Measurements from ENCODE around the gene FPGS. TPM values are rescaled to one million over a fixed set of nuclear protein-coding genes. Genes with fewer than 3 reads are reported as not detected.
"Not testable (repeated sequence)": the region's sequence is repeated elsewhere in the genome, so short reads cannot be mapped to it uniquely, and the experiment has no call there.

FPGS gene
- total RNA-seq, 1 donor from 2014 or later = 69.9 TPM

GRCh38 chr9:127844821-127845359 is 42.2 kb downstream of the FPGS start:
- H3K4me3 Mint-ChIP-seq = no peak overlapping the region
- H3K36me3 Mint-ChIP-seq (ENCODE audit: low read depth) = peaks cover 2% of the 10 kb centered on the region
- H3K27ac Mint-ChIP-seq (ENCODE audit: unreplicated experiment) = peak overlapping the region; percentile 50
- no peak for TF ChIP-seq CTCF (conservative IDR thresholded peaks at IDR 0.05)
- DNase-seq (ENCODE audit: low read depth, low spot score) = no peak
- no peaks in the 10 kb centered on the region for H3K4me1 Mint-ChIP-seq
- H3K27me3 Mint-ChIP-seq (ENCODE audit: low read depth) = no peaks in the 10 kb centered on the region
- no peaks in the 10 kb centered on the region for H3K9me3 Mint-ChIP-seq

- H3K27me3 Mint-ChIP-seq (ENCODE audit: low read depth); DNase-seq (ENCODE audit: low read depth, low spot score); H3K27ac Mint-ChIP-seq (ENCODE audit: unreplicated experiment); H3K4me1 Mint-ChIP-seq; H3K9me3 Mint-ChIP-seq; H3K4me3 Mint-ChIP-seq; H3K36me3 Mint-ChIP-seq (ENCODE audit: low read depth): not testable (repeated sequence)
Observed at GRCh38 chr9:127845619-127846018, 42.9 kb downstream of the FPGS start.

- DNase-seq (ENCODE audit: low read depth, low spot score) = no peak
Observed at GRCh38 chr9:127846443-127847177, 43.9 kb downstream of the FPGS start.

GRCh38 chr9:127847178-127847510 is 44.5 kb downstream of the FPGS start:
- TF ChIP-seq CTCF (conservative IDR thresholded peaks at IDR 0.05) = no peak
- no peaks in the 10 kb centered on the region for H3K27me3 Mint-ChIP-seq (ENCODE audit: low read depth)
- peaks cover 2% of the 10 kb centered on the region for H3K36me3 Mint-ChIP-seq (ENCODE audit: low read depth)
- no peak overlapping the region for H3K4me3 Mint-ChIP-seq
- no peaks in the 10 kb centered on the region for H3K9me3 Mint-ChIP-seq
- H3K4me1 Mint-ChIP-seq = no peaks in the 10 kb centered on the region
- DNase-seq (ENCODE audit: low read depth, low spot score) = no peak
- H3K27ac Mint-ChIP-seq (ENCODE audit: unreplicated experiment) = no peak overlapping the region

More at GRCh38 chr9:127846443-127847177, 43.9 kb downstream of the FPGS start:
- no peak for TF ChIP-seq CTCF (conservative IDR thresholded peaks at IDR 0.05)
- peaks cover 2% of the 10 kb centered on the region for H3K36me3 Mint-ChIP-seq (ENCODE audit: low read depth)
- no peak overlapping the region for H3K27ac Mint-ChIP-seq (ENCODE audit: unreplicated experiment)
- H3K27me3 Mint-ChIP-seq (ENCODE audit: low read depth) = no peaks in the 10 kb centered on the region
- no peaks in the 10 kb centered on the region for H3K4me1 Mint-ChIP-seq
- H3K9me3 Mint-ChIP-seq = no peaks in the 10 kb centered on the region
- H3K4me3 Mint-ChIP-seq = no peak overlapping the region

- H3K4me1 Mint-ChIP-seq = no peaks in the 10 kb centered on the region
- TF ChIP-seq CTCF (conservative IDR thresholded peaks at IDR 0.05) = no peak
- H3K27me3 Mint-ChIP-seq (ENCODE audit: low read depth) = no peaks in the 10 kb centered on the region
- no peak for DNase-seq (ENCODE audit: low read depth, low spot score)
- peaks cover 2% of the 10 kb centered on the region for H3K36me3 Mint-ChIP-seq (ENCODE audit: low read depth)
- H3K4me3 Mint-ChIP-seq = no peak overlapping the region
- H3K27ac Mint-ChIP-seq (ENCODE audit: unreplicated experiment) = no peak overlapping the region
- no peaks in the 10 kb centered on the region for H3K9me3 Mint-ChIP-seq
Observed at GRCh38 chr9:127847833-127848755, 45.4 kb downstream of the FPGS start.
